A673 (cell line): ENCODE measurements around the gene SUPT7L.

Experiments
- CTCF ChIP-seq: fragments of 300-800, 200-600 bp; sonication (generic); conservative IDR thresholded peaks from 2 replicates; pipeline ENCODE4 v1.5.1; 2017; ENCODE audit warnings: low read depth, mild to moderate bottlenecking, antibody characterized with exemption, low read length, moderate library complexity, mixed read lengths
- EZH2 ChIP-seq: fragments of 200-600 bp; sonication (generic); IDR thresholded peaks from 2 replicates; pipeline ENCODE4 v1.6.1; 2017; ENCODE audit warnings: borderline replicate concordance, low read depth, mild to moderate bottlenecking, mixed read lengths, antibody characterized with exemption, low read length; ENCODE audit not compliant: poor library complexity, severe bottlenecking

- TF ChIP-seq CTCF (no peak), EZH2 (no peak)
Measured at GRCh38 chr2:27690052-27690451, 26.6 kb upstream of the SUPT7L start.
